ENCODE data around the gene CD19.
"Not testable (repeated sequence)": the region's sequence is repeated elsewhere in the genome, so short reads cannot be mapped to it uniquely, and the experiment has no call there.

The CD19 gene

GRCh38 chr16:28937222-28937876, 5.6 kb downstream of the CD19 start:
- DNase-seq, result no peak

GRCh38 chr16:28938721-28939120, 7.0 kb downstream of the CD19 start:
- DNase-seq, result no peak

GRCh38 chr16:28939825-28940224, 8.1 kb downstream of the CD19 start:
- DNase-seq, result not testable (repeated sequence)

- no peak for DNase-seq
Observed at GRCh38 chr16:28943281-28943680, 11.5 kb downstream of the CD19 start.

- no peak for DNase-seq
Observed at GRCh38 chr16:28946681-28947080, 14.9 kb downstream of the CD19 start.

- DNase-seq, result peak; percentile 100
Observed at GRCh38 chr16:28950648-28951409, 19.1 kb downstream of the CD19 start, which contains the start of gene NFATC2IP. Gene NFATC2IP (plus strand): TSS chr16:28950937. CDS start chr16:28951012, 75 bp downstream.

- no peak for DNase-seq
Observed at GRCh38 chr16:28951410-28951943, 19.7 kb downstream of the CD19 start.

GRCh38 chr16:28958216-28958615, 26.4 kb downstream of the CD19 start:
- DNase-seq, result no peak

GRCh38 chr16:28958836-28959235, 27.1 kb downstream of the CD19 start:
- DNase-seq, result no peak

- DNase-seq, result no peak
Observed at GRCh38 chr16:28964072-28964471, 32.3 kb downstream of the CD19 start.

GRCh38 chr16:28964496-28964895, 32.7 kb downstream of the CD19 start:
- DNase-seq, result no peak

GRCh38 chr16:28967156-28967555, 35.4 kb downstream of the CD19 start:
- no peak for DNase-seq

- not testable (repeated sequence) for DNase-seq
Observed at GRCh38 chr16:28969696-28970095, 37.9 kb downstream of the CD19 start.

GRCh38 chr16:28974007-28974436, 42.3 kb downstream of the CD19 start:
- DNase-seq, result peak; percentile 90

GRCh38 chr16:28974437-28975157, 42.8 kb downstream of the CD19 start, which contains the start of gene SPNS1:
Gene SPNS1 (plus strand): TSS chr16:28974778. CDS start chr16:28975152, 374 bp downstream.
- DNase-seq, result peak; percentile 98

GRCh38 chr16:28975158-28975599, 43.4 kb downstream of the CD19 start:
- DNase-seq, result no peak

GRCh38 chr16:28977703-28978662, 46.2 kb downstream of the CD19 start:
- no peak for DNase-seq

GRCh38 chr16:28980330-28980729, 48.6 kb downstream of the CD19 start:
- not testable (repeated sequence) for DNase-seq

GRCh38 chr16:28980929-28981328, 49.2 kb downstream of the CD19 start:
- no peak for DNase-seq

- no peak for DNase-seq
Observed at GRCh38 chr16:28981517-28981916, 49.7 kb downstream of the CD19 start.

- DNase-seq, result no peak
Observed at GRCh38 chr16:28982418-28982817, 50.6 kb downstream of the CD19 start.

- no peak for DNase-seq
Observed at GRCh38 chr16:28982949-28983348, 51.2 kb downstream of the CD19 start.

All from islet precursor cell (in vitro differentiated cells).